SU-DHL-6 (cell line): ENCODE results near the gene BNC2.

Experiments used
- EZH2phosphoT487 ChIP-seq: fragments of 200-600 bp; sonication (generic), shearing (Covaris generic); conservative IDR thresholded peaks from 2 replicates; pipeline ENCODE4 v1.6.1; 2018; ENCODE audit warnings: mild to moderate bottlenecking, antibody characterized with exemption, low read length, moderate library complexity, mixed read lengths
- TF ChIP-seq, protein P1 (sequence below): fragments of 200-600 bp; sonication (generic); IDR thresholded peaks from one replicate; pipeline ENCODE4 v1.5.1; 2017; ENCODE audit warnings: antibody characterized with exemption, mild to moderate bottlenecking, low read length, moderate library complexity; ENCODE audit not compliant: insufficient read depth, poor library complexity, severe bottlenecking

DNA sequence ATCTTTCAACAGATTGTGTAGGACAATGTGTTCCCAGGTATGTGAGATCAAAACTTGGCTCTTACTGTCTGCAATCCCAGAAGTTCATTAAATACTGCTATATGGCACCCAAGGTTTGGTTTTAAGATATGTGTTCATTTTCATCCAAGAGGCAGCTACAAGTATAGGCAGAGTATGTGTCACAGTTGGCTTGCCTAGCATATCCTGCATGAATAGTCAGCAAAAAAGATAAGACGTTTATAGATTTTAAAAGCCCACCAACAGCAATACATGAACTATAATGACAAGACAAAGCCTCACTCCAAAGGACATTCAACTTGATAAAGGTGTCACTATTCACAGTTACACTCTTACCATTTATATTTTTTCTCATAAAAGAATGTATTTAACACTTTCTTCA, 99.1 kb downstream of the BNC2 start:
- TF ChIP-seq, protein P1, sequence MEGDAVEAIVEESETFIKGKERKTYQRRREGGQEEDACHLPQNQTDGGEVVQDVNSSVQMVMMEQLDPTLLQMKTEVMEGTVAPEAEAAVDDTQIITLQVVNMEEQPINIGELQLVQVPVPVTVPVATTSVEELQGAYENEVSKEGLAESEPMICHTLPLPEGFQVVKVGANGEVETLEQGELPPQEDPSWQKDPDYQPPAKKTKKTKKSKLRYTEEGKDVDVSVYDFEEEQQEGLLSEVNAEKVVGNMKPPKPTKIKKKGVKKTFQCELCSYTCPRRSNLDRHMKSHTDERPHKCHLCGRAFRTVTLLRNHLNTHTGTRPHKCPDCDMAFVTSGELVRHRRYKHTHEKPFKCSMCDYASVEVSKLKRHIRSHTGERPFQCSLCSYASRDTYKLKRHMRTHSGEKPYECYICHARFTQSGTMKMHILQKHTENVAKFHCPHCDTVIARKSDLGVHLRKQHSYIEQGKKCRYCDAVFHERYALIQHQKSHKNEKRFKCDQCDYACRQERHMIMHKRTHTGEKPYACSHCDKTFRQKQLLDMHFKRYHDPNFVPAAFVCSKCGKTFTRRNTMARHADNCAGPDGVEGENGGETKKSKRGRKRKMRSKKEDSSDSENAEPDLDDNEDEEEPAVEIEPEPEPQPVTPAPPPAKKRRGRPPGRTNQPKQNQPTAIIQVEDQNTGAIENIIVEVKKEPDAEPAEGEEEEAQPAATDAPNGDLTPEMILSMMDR = no peak
- TF ChIP-seq EZH2phosphoT487 = no peak
